IMR-90 (cell line): ENCODE results near the gene LMNB1. TPM values are rescaled to one million over a fixed set of nuclear protein-coding genes. Genes with fewer than 3 reads are reported as not detected.

Experiments used
- ATAC-seq: fragments of 200-7000 bp; cut with Tn5 transposase; 2 replicates; pipeline ENCODE4 v1.9.1; 2020; ENCODE audit warnings: low read depth, mild to moderate bottlenecking, moderate library complexity
- BruUV-seq: library from RNA; stranded (reverse); fragments of 400-500 nt; replicated peaks from 2 replicates; lab custom pipeline; 2021; lab: Mats Ljungman, UMichigan
- CTCF ChIA-PET: fragments of 300-600 bp; formaldehyde crosslinking; extraction: SDS; loops from one replicate; lab custom pipeline; 2021; ENCODE audit warnings: antibody characterized with exemption; lab: Yijun Ruan, JAX
- POLR2A ChIA-PET: fragments of 300-600 bp; sonication (Branson Sonifier 250); formaldehyde crosslinking; loops from one replicate; lab custom pipeline; 2022; ENCODE audit warnings: antibody characterized with exemption; ENCODE audit not compliant: unreplicated experiment; lab: Charles Lee
- DNase-seq: peaks from one replicate; pipeline ENCODE4 v3.0.0; 2013
- H2AFZ ChIP-seq: replicated peaks from 2 replicates; pipeline ENCODE3; 2013; ENCODE audit warnings: low read length, mild to moderate bottlenecking; ENCODE audit not compliant: poor library complexity
- H2AK5ac ChIP-seq: 2 replicates; pipeline ENCODE4 v1.6.1; 2013; ENCODE audit warnings: low read depth, low read length, inconsistent platforms
- H2AK9ac ChIP-seq: replicated peaks from 2 replicates; pipeline ENCODE3; 2013; ENCODE audit warnings: mild to moderate bottlenecking, low read depth, low read length, moderate library complexity; ENCODE audit not compliant: poor library complexity
- H2BK120ac ChIP-seq: 2 replicates; pipeline ENCODE4 v1.6.1; 2013; ENCODE audit warnings: low read depth, low read length, inconsistent platforms
- H2BK15ac ChIP-seq: 3 replicates; pipeline ENCODE4 v1.6.1; 2013; ENCODE audit warnings: low read depth, low read length, inconsistent platforms
- H2BK20ac ChIP-seq: 2 replicates; pipeline ENCODE4 v1.6.1; 2013; ENCODE audit warnings: low read depth, mild to moderate bottlenecking, inconsistent platforms, low read length, moderate library complexity
- H2BK5ac ChIP-seq: 2 replicates; pipeline ENCODE4 v1.6.1; 2013; ENCODE audit warnings: mild to moderate bottlenecking, low read depth, low read length, inconsistent platforms; ENCODE audit not compliant: poor library complexity, severe bottlenecking
- H3K14ac ChIP-seq: replicated peaks from 2 replicates; pipeline ENCODE4 v1.6.1; 2013; ENCODE audit warnings: low read depth, low read length, inconsistent platforms
- H3K18ac ChIP-seq: 2 replicates; pipeline ENCODE4 v1.6.1; 2013; ENCODE audit warnings: low read depth, low read length, control low read depth
- H3K23ac ChIP-seq: 2 replicates; pipeline ENCODE4 v1.6.1; 2013; ENCODE audit warnings: low read depth, low read length, inconsistent platforms
- H3K27ac ChIP-seq: 2 replicates; pipeline ENCODE4 v1.5.1; 2013; ENCODE audit warnings: mild to moderate bottlenecking, control low read depth, low read length; ENCODE audit not compliant: insufficient read depth
- H3K27me3 ChIP-seq: 2 replicates; pipeline ENCODE4 v1.6.1; 2013; ENCODE audit warnings: low read length; ENCODE audit not compliant: control insufficient read depth, insufficient read depth
- H3K36me3 ChIP-seq: 2 replicates; pipeline ENCODE4 v1.6.1; 2013; ENCODE audit warnings: low read length, mixed read lengths; ENCODE audit not compliant: control insufficient read depth, insufficient read depth
- H3K4ac ChIP-seq: 2 replicates; pipeline ENCODE4 v1.6.1; 2013; ENCODE audit warnings: low read depth, low read length, inconsistent platforms
- H3K4me1 ChIP-seq: 2 replicates; pipeline ENCODE4 v1.6.1; 2013; ENCODE audit warnings: low read length, mixed read lengths; ENCODE audit not compliant: control insufficient read depth, insufficient read depth
- H3K4me2 ChIP-seq: 2 replicates; pipeline ENCODE4 v1.6.1; 2013; ENCODE audit warnings: low read depth, mild to moderate bottlenecking, control low read depth, low read length, moderate library complexity
- H3K4me3 ChIP-seq: 2 replicates; pipeline ENCODE4 v1.5.1; 2013; ENCODE audit warnings: low read depth, mild to moderate bottlenecking, control low read depth, low read length, moderate library complexity; ENCODE audit not compliant: insufficient read depth
- H3K56ac ChIP-seq: 2 replicates; pipeline ENCODE4 v1.6.1; 2013; ENCODE audit warnings: low read length, inconsistent platforms; ENCODE audit not compliant: insufficient read depth; ENCODE audit errors: extremely low read depth
- H3K79me1 ChIP-seq, 2 experiments: 2 replicates each; pipeline ENCODE4 v1.6.1; 2013; ENCODE audit warnings: low read length in 2 of 2, inconsistent platforms in 1 of 2, low read depth in 1 of 2
- H3K9ac ChIP-seq: 2 replicates; pipeline ENCODE4 v1.6.1; 2013; ENCODE audit warnings: low read depth, low read length, control low read depth
- H3K9me1 ChIP-seq: 2 replicates; pipeline ENCODE4 v1.6.1; 2013; ENCODE audit warnings: low read length, inconsistent platforms; ENCODE audit not compliant: insufficient read depth
- H3K9me3 ChIP-seq: 2 replicates; pipeline ENCODE4 v1.6.1; 2013; ENCODE audit warnings: low read length; ENCODE audit not compliant: control insufficient read depth, insufficient read depth
- H4K20me1 ChIP-seq: 2 replicates; pipeline ENCODE4 v1.6.1; 2013; ENCODE audit warnings: low read length, inconsistent platforms; ENCODE audit not compliant: insufficient read depth
- H4K5ac ChIP-seq: 2 replicates; pipeline ENCODE4 v1.6.1; 2013; ENCODE audit warnings: mild to moderate bottlenecking, low read depth, low read length, control low read depth
- H4K8ac ChIP-seq, 2 experiments: 2 replicates each; pipeline ENCODE4 v1.6.1; 2013; ENCODE audit warnings: low read depth in 2 of 2, low read length in 2 of 2, control low read depth in 1 of 2, inconsistent platforms in 1 of 2
- H4K91ac ChIP-seq: 2 replicates; pipeline ENCODE4 v1.6.1; 2013; ENCODE audit warnings: low read depth, low read length, inconsistent platforms; ENCODE audit not compliant: insufficient read depth
- MXI1 ChIP-seq: IDR thresholded peaks from 2 replicates; pipeline ENCODE4 v1.6.1; 2012; ENCODE audit warnings: low read depth, mild to moderate bottlenecking, low read length, moderate library complexity, borderline replicate concordance
- RAD21 ChIP-seq: IDR thresholded peaks from 2 replicates; pipeline ENCODE4 v1.6.1; 2012; ENCODE audit warnings: low read length, improper control_type of control experiment
- WGBS, 2 experiments: methylation state at CpG; one replicate each; pipeline versions ENCODE4 v1.1.5 to v1.1.7; 2013; ENCODE audit warnings: missing lambda C conversion rate in 2 of 2; ENCODE audit not compliant: insufficient read length in 1 of 2; ENCODE audit errors: extremely low coverage in 2 of 2; 5-methylcytosine and 5-hydroxymethylcytosine counted together
- dilution Hi-C: fragments of 300-500 bp; cut with HindIII; formaldehyde crosslinking; loops from one replicate; pipeline ENCODE4 v1.14.3; 2018; ENCODE audit warnings: low sequenced_read_pairs; ENCODE audit not compliant: unreplicated experiment
- in situ Hi-C: fragments of 300-500 bp; cut with MboI; formaldehyde crosslinking; loops from 3 replicates; pipeline ENCODE4 v1.14.3; 2019; ENCODE audit warnings: low sequenced_read_pairs, inconsistent platforms, mixed read lengths
- intact Hi-C: fragments of 100-400 bp; cut with micrococcal nuclease; formaldehyde crosslinking; loops from 2 replicates; pipeline ENCODE4 v1.10.0; 2022
- polyA plus RNA-seq, 3 experiments: library from polyadenylated mRNA; depleted of rRNA; stranded (reverse); fragments of >200 nt; gene quantifications; 2 replicates each; pipeline ENCODE4 v1.2.3, GENCODE V29; 2012; ENCODE audit warnings: low replicate concordance in 1 of 3
- total RNA-seq: library from RNA; depleted of rRNA; stranded (reverse); fragments of >200 nt; gene quantifications from 2 replicates; pipeline ENCODE4 v1.2.3, GENCODE V29; 2012

The LMNB1 gene
- total and polyA plus RNA-seq, 2 of the 4 experiments (the other 2 are of a cell fraction): 36.0 to 53.6 TPM

DNA sequence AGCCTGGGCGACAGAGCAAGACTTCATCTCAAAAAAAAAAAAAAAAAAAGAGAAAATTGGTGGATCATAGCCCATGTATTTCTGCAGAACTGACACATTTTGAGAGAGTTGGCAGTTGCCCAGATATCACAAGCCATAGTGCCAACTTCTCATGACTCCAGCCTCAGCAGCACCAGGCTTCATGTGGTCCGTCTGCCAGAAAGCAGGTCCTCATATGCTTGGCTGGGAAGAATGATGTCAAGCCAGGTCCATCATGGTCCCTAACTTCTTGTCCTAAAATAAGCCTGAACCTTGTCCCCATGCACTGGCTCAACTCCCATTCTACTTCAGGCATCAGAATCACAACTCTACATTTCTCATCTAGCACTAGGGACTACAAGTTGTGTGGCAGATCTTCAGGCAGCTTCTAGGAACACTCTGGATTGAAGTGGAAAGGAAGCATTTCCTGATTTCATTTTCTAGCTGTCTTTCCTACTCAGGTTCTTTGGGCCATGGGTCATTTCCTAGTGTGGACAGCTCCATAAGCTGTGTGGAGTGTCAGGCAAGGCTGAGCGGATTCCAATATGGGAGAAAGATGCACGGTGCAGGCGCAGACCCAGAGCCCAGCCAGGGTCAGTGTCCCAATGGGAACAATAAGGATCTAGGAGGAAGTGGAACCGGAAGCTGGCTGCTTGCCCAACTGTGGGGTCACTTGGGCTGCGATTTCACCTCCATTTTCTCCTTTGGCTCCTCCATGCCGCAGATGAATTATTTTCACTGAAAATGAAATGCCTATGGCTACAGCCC lies 90.1 kb downstream of the LMNB1 start:
- H3K27ac ChIP-seq: no peak overlapping the region
- no peak overlapping the region for H3K9ac ChIP-seq
- no peak overlapping the region for H4K8ac ChIP-seq
- no peak overlapping the region for H3K56ac ChIP-seq
- no peaks in the 10 kb centered on the region for H3K27me3 ChIP-seq
- intact Hi-C loops (loop anchor here (10.0 kb wide), 1 partner anchor 518 kb away; no protein-coding TSS in a partner anchor), in situ Hi-C loops (no loop called here), dilution Hi-C loops (no loop called here)
- H2AK5ac ChIP-seq: no peak overlapping the region
- no TSS peak for BruUV-seq
- H2BK20ac ChIP-seq: no peak overlapping the region
- no peak overlapping the region for H3K23ac ChIP-seq
- H2AK9ac ChIP-seq: peak overlapping the region; percentile 26
- peaks cover 3% of the 10 kb centered on the region; the same call in 1 of the 2 replicates for H3K4me1 ChIP-seq
- TF ChIP-seq MXI1: no peak
- TF ChIP-seq RAD21: no peak
- DNase-seq: no peak
- WGBS, 2 experiments: no CpG with 5 or more reads among the region's 8 CpGs
- H3K4ac ChIP-seq: no peak overlapping the region
- H3K36me3 ChIP-seq: no peaks in the 10 kb centered on the region
- ChIA-PET CTCF (no interaction called here), POLR2A (no interaction called here)
- H2BK5ac ChIP-seq: no peak overlapping the region
- no peaks in the 10 kb centered on the region for H3K9me3 ChIP-seq
- H4K5ac ChIP-seq: no peak overlapping the region
- H3K18ac ChIP-seq: no peak overlapping the region
- ATAC-seq: no peak
- no peak overlapping the region for H4K91ac ChIP-seq
- H2BK120ac ChIP-seq: no peak overlapping the region
- H4K20me1 ChIP-seq: no peaks in the 10 kb centered on the region
- H2AFZ ChIP-seq: no peak overlapping the region
- peaks cover 8% of the 10 kb centered on the region; the same call in 1 of the 2 replicates for H3K9me1 ChIP-seq
- no peak overlapping the region for H2BK15ac ChIP-seq
- H3K14ac ChIP-seq: no peak overlapping the region
- H3K4me3 ChIP-seq: no peak overlapping the region
- no peak overlapping the region for H3K4me2 ChIP-seq
- H3K79me1 ChIP-seq: no peaks in the 10 kb centered on the region; a peak in 1 of 4 replicates
